Dendritic cell treated with granulocyte-macrophage colony-stimulating factor and Interleukin-4, amounts not matched to agents 40 ng/mL and 50 ng/mL, for 4 days (primary cell): ENCODE results near the gene COLEC12.

ENCODE experiments used
- H3K27ac Mint-ChIP-seq: one replicate; pipeline ENCODE4 v1.8.0; 2022; ENCODE audit warnings: mild to moderate bottlenecking, mixed read lengths
- H3K27me3 Mint-ChIP-seq: one replicate; pipeline ENCODE4 v1.8.0; 2022; ENCODE audit warnings: mild to moderate bottlenecking, mixed read lengths
- H3K36me3 Mint-ChIP-seq: one replicate; pipeline ENCODE4 v1.8.0; 2022; ENCODE audit warnings: low read depth, mixed read lengths
- H3K4me1 Mint-ChIP-seq: one replicate; pipeline ENCODE4 v1.8.0; 2022; ENCODE audit warnings: low read depth, mixed read lengths
- H3K4me3 Mint-ChIP-seq: one replicate; pipeline ENCODE4 v1.8.0; 2022; ENCODE audit warnings: mild to moderate bottlenecking, moderate library complexity, mixed read lengths
- H3K9me3 Mint-ChIP-seq: one replicate; pipeline ENCODE4 v1.8.0; 2022; ENCODE audit warnings: mixed read lengths
- intact Hi-C: fragments of 100-400 bp; cut with micrococcal nuclease; formaldehyde crosslinking; loops from one replicate; pipeline ENCODE4 v1.15.0; 2022

COLEC12 gene

DNA sequence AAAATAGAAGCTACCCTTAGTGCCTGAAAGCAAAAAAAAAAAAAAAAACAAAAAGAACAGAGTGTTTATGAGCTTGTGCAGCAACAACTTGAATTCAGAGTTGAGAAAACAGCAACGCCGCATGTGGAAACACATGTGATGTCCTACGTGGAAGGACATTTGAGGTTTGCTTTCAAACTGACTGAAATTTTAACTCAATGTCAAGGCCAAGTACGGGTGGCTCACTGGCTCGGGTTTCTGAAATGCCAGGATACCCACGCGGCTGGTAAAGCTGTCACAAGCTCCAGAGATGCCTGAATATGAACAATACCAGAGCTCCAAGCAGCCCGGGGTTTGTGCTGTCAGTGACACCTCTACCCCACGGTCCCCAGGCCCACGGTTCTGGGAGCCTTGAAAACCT is 160.5 kb downstream of the COLEC12 start:
- Mint-ChIP-seq H3K4me3 (no peak overlapping the region), H3K27ac (peak overlapping the region; percentile 29), H3K9me3 (no peaks in the 10 kb centered on the region), H3K36me3 (no peaks in the 10 kb centered on the region), H3K27me3 (peaks cover 1% of the 10 kb centered on the region), H3K4me1 (peaks cover 68% of the 10 kb centered on the region)
- intact Hi-C loops: no loop called here

DNA sequence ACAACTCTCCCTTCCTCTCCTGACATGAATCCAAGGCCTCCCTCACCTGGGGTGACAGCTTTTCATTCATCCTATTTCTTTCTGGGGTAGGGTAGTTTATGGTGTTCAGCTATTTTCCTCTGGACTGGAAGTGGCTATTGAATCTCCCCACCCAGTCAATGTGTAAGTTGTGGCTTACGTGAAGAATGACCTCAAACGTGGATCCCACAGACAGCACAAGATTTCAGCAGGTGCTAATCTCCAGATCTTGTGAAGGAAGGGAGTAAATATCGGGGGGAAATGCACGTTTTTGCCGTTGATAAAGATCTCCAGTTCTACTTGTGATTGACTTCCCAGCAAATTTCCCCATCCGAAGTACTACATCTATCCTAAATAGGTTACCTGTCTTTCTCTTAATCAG is 161.3 kb downstream of the COLEC12 start:
- no peak overlapping the region for H3K27ac Mint-ChIP-seq

DNA sequence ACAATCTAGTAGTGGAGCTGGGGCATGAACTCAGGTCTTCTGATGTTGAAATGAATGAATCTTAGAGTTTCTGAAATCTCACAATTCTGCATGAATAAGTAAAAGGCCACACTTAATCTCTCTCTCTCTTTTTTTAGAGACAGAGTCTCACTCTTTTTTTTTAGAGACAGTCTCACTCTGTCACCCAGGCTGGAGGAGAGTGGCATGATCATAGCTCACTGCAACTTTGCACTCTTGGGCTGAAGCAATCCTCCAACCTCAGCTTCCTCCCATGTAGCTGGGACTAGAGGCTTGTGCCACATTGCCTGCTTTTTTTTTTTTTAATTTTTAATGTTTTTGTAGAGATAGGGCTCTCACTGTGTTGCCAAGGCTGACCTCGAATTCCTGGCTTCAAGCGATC is 163.8 kb downstream of the COLEC12 start:
- H3K36me3 Mint-ChIP-seq: no peaks in the 10 kb centered on the region
- H3K9me3 Mint-ChIP-seq: no peaks in the 10 kb centered on the region
- intact Hi-C loops: loop anchor here (10.0 kb wide), 1 partner anchor 58 kb away; no protein-coding TSS in a partner anchor
- peaks cover 66% of the 10 kb centered on the region for H3K4me1 Mint-ChIP-seq
- H3K27me3 Mint-ChIP-seq: peaks cover 1% of the 10 kb centered on the region
- H3K27ac Mint-ChIP-seq: no peak overlapping the region
- no peak overlapping the region for H3K4me3 Mint-ChIP-seq

More for the DNA sequence above, 161.3 kb downstream of the COLEC12 start:
- Mint-ChIP-seq H3K36me3 (no peaks in the 10 kb centered on the region), H3K4me1 (peaks cover 61% of the 10 kb centered on the region), H3K9me3 (no peaks in the 10 kb centered on the region), H3K27me3 (peaks cover 1% of the 10 kb centered on the region), H3K4me3 (no peak overlapping the region)
- intact Hi-C loops: loop anchor here (10.0 kb wide), 1 partner anchor 56 kb away; no protein-coding TSS in a partner anchor

DNA sequence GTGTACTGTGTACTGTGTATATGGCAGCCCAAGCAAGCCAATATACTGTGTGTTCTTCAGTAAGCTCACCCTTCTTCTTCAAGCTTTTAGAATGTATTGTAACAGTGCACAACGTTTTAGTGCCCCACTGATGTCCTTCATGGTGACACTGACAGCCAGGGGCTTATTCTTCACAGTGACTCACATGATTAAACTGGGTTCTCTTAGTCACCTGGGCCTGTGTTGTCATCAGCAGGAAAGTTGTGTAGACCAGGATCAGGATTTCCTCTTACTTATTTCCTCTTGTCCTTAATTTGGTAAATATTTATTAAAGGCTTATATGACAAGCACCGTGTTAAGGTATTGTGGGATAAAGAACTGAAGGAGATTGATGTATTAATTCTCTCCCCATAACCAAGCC is 164.8 kb downstream of the COLEC12 start:
- Mint-ChIP-seq H3K27ac (no peak overlapping the region), H3K4me3 (no peak overlapping the region), H3K4me1 (peaks cover 66% of the 10 kb centered on the region), H3K9me3 (no peaks in the 10 kb centered on the region), H3K36me3 (no peaks in the 10 kb centered on the region), H3K27me3 (peaks cover 1% of the 10 kb centered on the region)
- intact Hi-C loops: loop anchor here (10.0 kb wide), 1 partner anchor 59 kb away; no protein-coding TSS in a partner anchor

DNA sequence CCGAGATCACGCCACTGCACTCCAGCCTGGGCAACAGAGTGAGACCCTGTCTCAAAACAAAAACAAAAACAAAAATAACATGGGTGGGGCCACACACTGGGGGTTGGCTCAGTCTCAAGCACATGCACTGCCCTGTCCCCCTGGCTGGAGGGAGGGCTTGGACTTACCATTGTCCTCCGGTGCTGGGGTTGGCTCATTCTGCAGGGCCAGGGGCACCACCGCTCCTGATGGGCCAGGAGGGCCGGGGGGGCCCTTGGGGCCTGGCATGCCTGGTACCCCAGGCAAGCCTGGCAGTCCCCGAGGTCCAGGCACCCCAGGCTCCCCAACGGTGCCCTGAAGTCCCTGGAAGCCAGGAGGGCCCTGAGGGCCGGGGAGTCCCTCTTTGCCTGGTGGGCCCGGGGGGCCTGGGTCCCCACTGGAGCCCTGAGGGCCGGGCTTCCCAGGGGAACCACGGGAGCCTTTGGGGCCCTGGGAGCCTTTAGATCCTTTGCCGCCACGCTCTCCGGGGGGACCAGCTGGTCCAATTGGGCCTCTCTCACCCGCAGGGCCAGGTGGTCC is 165.8 kb downstream of the COLEC12 start:
- Mint-ChIP-seq H3K36me3 (no peaks in the 10 kb centered on the region), H3K4me1 (peaks cover 68% of the 10 kb centered on the region), H3K27me3 (peaks cover 6% of the 10 kb centered on the region), H3K4me3 (no peak overlapping the region), H3K9me3 (no peaks in the 10 kb centered on the region), H3K27ac (peak overlapping the region; percentile 72)
- intact Hi-C loops: loop anchor here (10.0 kb wide), 1 partner anchor 60 kb away; no protein-coding TSS in a partner anchor

DNA sequence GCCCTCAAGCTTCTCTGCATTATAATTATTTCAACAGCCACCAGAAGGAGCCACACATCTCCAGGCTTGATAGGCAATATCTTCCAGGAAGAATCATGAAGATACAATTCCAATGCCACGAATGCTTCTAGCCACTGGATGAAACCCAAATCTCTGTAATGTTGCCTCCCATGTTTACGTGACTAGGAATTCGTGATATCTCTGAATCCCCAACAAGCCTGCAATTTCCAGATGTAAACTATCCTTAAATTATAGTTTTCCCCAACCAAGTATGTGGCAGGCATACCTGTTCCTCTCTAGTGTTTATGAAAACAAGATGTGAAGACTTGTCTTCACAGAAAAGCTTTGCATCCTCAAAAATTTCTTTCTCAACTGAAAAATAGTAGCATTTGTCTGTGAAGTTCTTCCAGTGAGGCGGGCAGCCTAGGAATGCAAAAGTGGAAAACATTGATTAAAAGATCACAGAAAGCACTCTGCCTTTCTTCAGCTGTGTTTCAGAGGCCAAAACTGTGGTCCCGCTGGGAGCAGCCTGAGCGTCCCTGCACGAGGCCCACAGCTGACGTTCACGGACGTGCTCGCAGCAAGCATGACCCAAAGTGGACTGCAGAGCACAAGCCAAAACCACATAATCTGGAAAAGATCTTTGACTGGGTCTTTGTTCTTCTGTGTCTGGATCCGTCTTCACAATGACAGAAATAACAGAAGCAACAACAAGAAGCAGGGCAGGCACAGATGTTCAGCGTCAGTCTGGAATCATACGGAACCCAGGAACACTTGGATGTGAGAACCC is 167.6 kb downstream of the COLEC12 start:
- Mint-ChIP-seq H3K27me3 (peaks cover 6% of the 10 kb centered on the region), H3K27ac (peak overlapping the region; percentile 78), H3K36me3 (no peaks in the 10 kb centered on the region), H3K9me3 (no peaks in the 10 kb centered on the region), H3K4me1 (peaks cover 64% of the 10 kb centered on the region), H3K4me3 (no peak overlapping the region)
- intact Hi-C loops: loop anchor here (10.0 kb wide), 1 partner anchor 62 kb away; no protein-coding TSS in a partner anchor

DNA sequence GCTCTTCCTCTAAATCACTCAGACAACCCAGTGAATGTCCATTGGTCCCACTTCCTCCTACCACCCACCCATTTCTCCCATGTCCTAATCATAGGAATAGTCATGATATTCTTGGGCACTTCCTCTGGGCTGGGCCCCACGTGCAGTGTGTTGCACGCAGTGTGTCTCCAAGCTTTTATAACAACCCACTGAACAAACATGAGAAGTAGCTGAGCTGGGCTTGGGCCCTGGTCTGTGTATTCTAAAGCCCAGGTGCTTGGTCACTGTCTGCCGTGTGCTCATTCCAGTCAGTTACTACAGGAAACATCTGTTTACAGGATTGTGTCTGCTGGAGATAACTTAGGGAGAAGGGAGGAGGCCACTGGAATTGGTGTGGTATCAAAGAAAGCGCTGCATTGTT is 168.5 kb downstream of the COLEC12 start:
- no peak overlapping the region for H3K4me3 Mint-ChIP-seq
- H3K4me1 Mint-ChIP-seq: peaks cover 55% of the 10 kb centered on the region
- intact Hi-C loops: loop anchor here (10.0 kb wide), 1 partner anchor 63 kb away; no protein-coding TSS in a partner anchor
- no peaks in the 10 kb centered on the region for H3K9me3 Mint-ChIP-seq
- no peaks in the 10 kb centered on the region for H3K36me3 Mint-ChIP-seq
- peaks cover 6% of the 10 kb centered on the region for H3K27me3 Mint-ChIP-seq
- peak overlapping the region; percentile 78 for H3K27ac Mint-ChIP-seq

DNA sequence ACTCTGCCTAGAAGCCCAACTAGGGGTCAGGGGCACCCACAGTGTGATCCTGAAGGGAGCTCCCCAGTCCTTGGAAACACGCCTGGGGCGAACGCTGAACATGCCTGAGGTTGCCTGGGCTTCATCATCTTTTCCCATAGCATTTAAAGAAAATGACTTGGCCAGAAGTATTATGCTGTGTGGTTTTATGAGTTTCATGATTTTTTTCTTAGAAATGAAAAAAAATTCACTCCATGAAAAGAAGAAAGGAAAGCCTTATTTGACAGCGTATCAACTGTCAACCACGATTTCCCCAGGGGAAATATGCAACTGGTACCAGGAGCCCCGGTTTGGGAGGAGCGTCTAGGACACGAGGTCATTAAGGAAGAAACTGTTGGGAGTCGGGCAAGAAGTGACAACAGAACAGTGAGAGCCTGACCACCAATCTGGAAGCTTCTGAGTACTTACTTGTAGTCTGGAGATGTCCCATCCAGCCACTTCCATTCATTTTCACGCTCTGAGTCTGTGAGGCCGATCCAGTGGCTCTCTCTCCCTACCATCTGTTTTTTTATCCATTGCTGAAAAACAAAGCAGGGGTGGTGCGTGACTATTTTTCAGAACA is 169.2 kb downstream of the COLEC12 start:
- peaks cover 6% of the 10 kb centered on the region for H3K27me3 Mint-ChIP-seq
- peak overlapping the region; percentile 78 for H3K27ac Mint-ChIP-seq
- intact Hi-C loops: loop anchor here (10.0 kb wide), 1 partner anchor 63 kb away; no protein-coding TSS in a partner anchor
- no peak overlapping the region for H3K4me3 Mint-ChIP-seq
- H3K4me1 Mint-ChIP-seq: peaks cover 49% of the 10 kb centered on the region
- no peaks in the 10 kb centered on the region for H3K9me3 Mint-ChIP-seq
- no peaks in the 10 kb centered on the region for H3K36me3 Mint-ChIP-seq

DNA sequence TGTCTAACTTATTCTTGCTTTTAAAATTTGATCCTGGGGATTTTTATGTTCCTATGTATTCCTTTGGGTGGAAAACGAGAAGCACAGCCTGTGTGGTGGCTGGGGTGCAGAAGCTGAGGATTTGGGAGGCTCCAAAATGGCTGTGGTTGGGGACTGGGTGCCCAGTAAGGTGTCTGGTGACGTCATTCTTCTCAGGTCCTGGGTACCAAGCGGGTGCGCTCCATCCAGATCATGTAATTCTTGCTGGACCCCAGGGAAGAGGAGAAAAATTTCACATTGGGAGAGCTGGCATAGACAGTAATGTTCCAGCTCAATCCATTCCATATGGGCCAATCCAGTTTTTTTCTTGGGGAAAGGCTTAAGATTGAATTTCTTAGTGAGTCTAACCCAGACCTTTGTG is 171.6 kb downstream of the COLEC12 start:
- H3K4me3 Mint-ChIP-seq: no peak overlapping the region
- H3K36me3 Mint-ChIP-seq: no peaks in the 10 kb centered on the region
- intact Hi-C loops: no loop called here
- no peak overlapping the region for H3K27ac Mint-ChIP-seq
- H3K4me1 Mint-ChIP-seq: peaks cover 35% of the 10 kb centered on the region
- peaks cover 6% of the 10 kb centered on the region for H3K27me3 Mint-ChIP-seq
- no peaks in the 10 kb centered on the region for H3K9me3 Mint-ChIP-seq

DNA sequence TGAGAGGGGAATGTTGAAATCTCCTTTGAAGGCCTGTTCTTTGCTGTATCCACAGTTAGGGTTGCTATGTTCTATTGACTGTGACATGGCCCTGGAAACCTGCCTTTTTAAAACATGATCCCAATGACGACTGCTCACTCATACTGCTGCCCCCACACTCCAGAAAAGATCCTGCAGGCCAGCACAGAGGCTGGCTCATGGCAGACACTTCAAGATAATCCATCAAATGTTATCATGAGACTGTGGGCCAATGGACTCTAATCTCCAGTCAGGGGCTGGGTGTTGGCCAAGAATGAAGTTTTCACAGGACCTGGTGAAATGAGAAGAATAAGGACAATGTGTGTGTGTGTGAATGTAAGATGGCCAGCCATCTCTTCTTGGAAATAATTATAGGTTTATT is 173.7 kb downstream of the COLEC12 start:
- no peak overlapping the region for H3K27ac Mint-ChIP-seq
- no peaks in the 10 kb centered on the region for H3K9me3 Mint-ChIP-seq
- H3K27me3 Mint-ChIP-seq: peaks cover 6% of the 10 kb centered on the region
- H3K4me1 Mint-ChIP-seq: peaks cover 37% of the 10 kb centered on the region
- H3K36me3 Mint-ChIP-seq: no peaks in the 10 kb centered on the region
- no peak overlapping the region for H3K4me3 Mint-ChIP-seq
- intact Hi-C loops: no loop called here

DNA sequence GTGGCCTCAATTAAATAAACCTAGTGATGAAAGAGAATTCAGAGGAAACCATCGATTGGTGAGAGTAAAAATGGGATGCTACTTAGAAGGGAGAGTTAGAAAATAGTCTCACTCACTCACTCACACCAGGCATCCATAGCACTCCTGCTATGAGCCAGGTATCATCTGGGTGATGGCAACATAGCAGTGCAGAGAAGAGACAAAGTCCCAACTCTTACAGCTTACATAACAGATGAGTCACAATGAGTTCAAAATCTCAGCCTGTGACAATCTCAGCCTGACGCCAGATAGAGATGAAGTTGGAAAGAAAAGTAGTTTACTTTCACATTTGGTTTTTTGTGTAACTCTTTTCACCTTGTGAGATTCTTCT is 177.3 kb downstream of the COLEC12 start:
- Mint-ChIP-seq H3K9me3 (no peaks in the 10 kb centered on the region), H3K36me3 (no peaks in the 10 kb centered on the region), H3K27me3 (no peaks in the 10 kb centered on the region), H3K4me3 (no peak overlapping the region), H3K27ac (peak overlapping the region; percentile 73), H3K4me1 (peaks cover 16% of the 10 kb centered on the region)
- intact Hi-C loops: loop anchor here (5.0 kb wide), 1 partner anchor 36 kb away; no protein-coding TSS in a partner anchor

DNA sequence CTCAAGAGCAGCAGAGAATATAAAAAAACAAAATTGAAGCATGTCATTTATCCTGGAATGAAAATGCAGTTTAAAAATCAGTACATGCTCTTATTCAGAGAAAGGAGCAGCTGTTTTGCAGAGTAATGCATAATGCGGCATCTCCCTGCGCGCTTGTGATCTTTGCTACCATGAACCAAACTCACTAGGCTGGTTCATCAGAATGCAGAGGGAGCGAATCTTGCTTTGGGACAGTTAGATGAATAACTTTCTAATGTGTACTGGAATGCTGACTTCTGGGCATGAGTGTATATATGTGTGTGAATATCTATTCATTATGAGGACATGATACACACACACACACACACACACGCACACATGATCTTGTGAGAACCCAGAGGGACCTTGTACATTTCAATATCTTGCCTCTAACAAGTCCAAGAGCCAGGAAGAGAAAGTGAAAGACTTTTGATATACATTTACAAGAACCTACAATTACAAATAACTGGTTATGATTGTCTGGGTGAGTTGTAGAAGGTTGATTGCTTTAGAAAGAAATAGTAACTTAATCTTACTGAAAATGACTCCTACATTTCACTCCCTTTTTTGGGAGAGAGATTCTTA is 178.5 kb downstream of the COLEC12 start:
- no peaks in the 10 kb centered on the region for H3K9me3 Mint-ChIP-seq
- H3K4me3 Mint-ChIP-seq: no peak overlapping the region
- H3K36me3 Mint-ChIP-seq: no peaks in the 10 kb centered on the region
- no peak overlapping the region for H3K27ac Mint-ChIP-seq
- H3K27me3 Mint-ChIP-seq: no peaks in the 10 kb centered on the region
- H3K4me1 Mint-ChIP-seq: peaks cover 16% of the 10 kb centered on the region
- intact Hi-C loops: loop anchor here (5.0 kb wide), 1 partner anchor 35 kb away; no protein-coding TSS in a partner anchor

DNA sequence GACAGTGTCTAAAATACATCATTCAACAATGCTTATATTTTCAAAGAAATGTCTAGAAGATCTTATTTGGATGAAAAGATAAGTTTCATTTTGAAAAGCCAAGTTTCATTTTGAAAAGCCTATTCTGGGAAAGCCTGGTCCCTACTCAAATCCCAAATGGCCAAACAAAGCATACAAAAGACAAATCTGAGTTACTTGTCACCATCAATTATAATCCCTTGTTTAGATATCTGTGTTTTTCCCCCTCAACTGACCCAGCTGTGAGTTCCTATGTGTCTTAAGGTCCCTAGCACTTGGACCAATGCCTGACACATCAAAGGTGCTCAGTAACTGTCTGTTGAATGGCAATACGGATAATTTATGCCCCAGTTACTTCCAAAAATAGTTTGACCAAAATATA is 180.3 kb downstream of the COLEC12 start:
- Mint-ChIP-seq H3K9me3 (no peaks in the 10 kb centered on the region), H3K36me3 (no peaks in the 10 kb centered on the region), H3K4me1 (peaks cover 16% of the 10 kb centered on the region), H3K27me3 (no peaks in the 10 kb centered on the region), H3K4me3 (no peak overlapping the region), H3K27ac (no peak overlapping the region)
- intact Hi-C loops: loop anchor here (5.0 kb wide), 1 partner anchor 33 kb away; no protein-coding TSS in a partner anchor
